ENCODE measurements around the gene TCF12. TPM values are rescaled to one million over a fixed set of nuclear protein-coding genes. Genes with fewer than 3 reads are reported as not detected.

The TCF12 gene
- polyA plus RNA-seq, 3 donors: 15.8 to 52.5 (median 27.6) TPM

DNA sequence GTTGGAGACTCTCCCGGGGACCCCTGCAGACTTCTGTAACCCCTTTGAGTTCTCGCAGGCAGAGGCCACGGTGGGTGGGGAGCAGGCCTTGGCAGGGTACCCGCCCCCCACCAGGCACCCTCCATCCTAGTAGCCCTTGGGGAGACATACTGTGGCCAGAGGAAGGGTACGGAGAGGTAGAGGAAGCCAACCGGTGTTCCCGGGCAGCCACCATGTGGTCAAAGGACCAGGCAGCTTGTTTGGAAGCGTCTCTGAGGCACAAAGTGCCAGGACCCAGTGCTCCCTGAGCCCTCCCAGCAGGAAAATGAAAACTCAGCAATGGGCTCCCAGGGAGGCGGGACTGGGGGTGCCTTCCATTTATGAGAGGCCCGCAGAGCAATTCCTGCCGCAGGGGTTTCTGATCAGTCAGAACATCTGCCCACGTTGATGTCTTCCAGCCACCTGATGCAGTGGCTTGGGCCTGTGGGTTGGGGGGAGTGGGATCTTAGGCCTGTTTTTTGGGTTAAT, 404.9 kb downstream of the TCF12 start:
- H3K4me3 ChIP-seq (replicated peaks in 1 of 3; ENCODE audit: low read depth in 2 of 3, low read length in 3 of 3): no peak overlapping the region
- peak overlapping the region in 1 of 7 donors; percentile 54 for H3K27ac Mint-ChIP-seq
- WGBS (ENCODE audit: insufficient coverage): 100% methylated on average over 4 of the region's 12 CpGs

DNA sequence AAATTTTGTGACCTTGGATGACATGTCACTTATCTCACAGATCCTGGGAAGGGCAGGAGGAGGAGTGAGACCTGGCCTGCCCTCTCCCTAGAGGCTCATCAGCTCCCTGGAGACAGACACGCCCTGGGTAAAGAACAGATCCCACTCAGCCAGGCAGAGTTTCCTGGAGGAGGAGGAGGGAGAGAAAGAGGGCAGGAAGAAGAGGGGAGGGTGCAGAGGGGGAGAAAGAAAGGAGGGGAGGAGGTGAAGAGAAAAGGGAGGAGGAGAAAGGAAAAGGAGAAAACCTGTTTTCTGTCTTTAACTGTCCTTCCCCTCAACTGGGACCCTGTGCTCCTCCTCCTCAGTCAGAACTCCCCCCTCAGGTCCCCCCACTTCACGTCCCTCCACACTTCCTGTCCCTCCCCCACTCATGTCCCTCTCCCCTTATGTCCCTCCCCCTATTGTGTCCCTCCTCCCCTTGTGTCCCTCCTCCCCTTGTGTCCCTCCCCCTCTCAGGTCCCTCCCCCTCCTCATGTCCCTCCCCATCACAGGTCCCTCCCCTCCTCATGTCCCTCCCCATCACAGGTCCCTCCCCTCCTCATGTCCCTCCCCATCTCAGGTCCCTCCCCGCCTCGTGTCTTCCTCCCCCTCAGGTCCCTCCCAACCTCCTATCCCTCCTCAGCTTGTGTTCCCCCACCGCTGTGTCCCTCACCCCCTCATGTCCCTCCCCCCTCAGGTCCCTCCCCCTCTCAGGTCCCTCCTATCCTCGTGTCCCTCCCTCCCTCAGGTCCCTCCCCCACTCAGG, 405.6 kb downstream of the TCF12 start:
- Histone ChIP-seq H3K27ac (ENCODE audit: low read depth in 1 of 2, low read length in 2 of 2) (no peak overlapping the region), H3K9me3 (replicated peaks in 1 of 2; ENCODE audit: control insufficient read depth in 1 of 2, insufficient read depth in 1 of 2, low read length in 2 of 2) (peaks cover 0 to 8% of the 10 kb centered on the region in 2 donors), H3K36me3 (replicated peaks in 1 of 2; ENCODE audit: control insufficient read depth in 1 of 2, insufficient read depth in 2 of 2, low read length in 2 of 2) (no peaks in the 10 kb centered on the region), H3K4me2 (replicated peaks; ENCODE audit: extremely low read depth, low read length, poor library complexity, severe bottlenecking) (no peak overlapping the region), H3K79me2 (ENCODE audit: insufficient read depth, low read length) (no peaks in the 10 kb centered on the region), H2AFZ (ENCODE audit: insufficient read depth, low read depth, low read length, poor library complexity, severe bottlenecking) (no peak overlapping the region), H3K27me3 (ENCODE audit: control insufficient read depth in 2 of 2, insufficient read depth in 2 of 2, low read length in 2 of 2) (no peaks in the 10 kb centered on the region), H4K20me1 (ENCODE audit: insufficient read depth, low read length) (no peaks in the 10 kb centered on the region), H3K4me3 (replicated peaks in 1 of 3; ENCODE audit: low read depth in 2 of 3, low read length in 3 of 3) (no peak overlapping the region), H3K4me1 (ENCODE audit: control insufficient read depth in 1 of 2, insufficient read depth in 2 of 2, low read length in 2 of 2) (peaks cover 6 to 11% of the 10 kb centered on the region in 2 donors), H3K9ac (ENCODE audit: insufficient read depth, low read length, poor library complexity, severe bottlenecking) (no peak overlapping the region)
- intact Hi-C loops (cut with micrococcal nuclease): no loop called here
- peaks cover 11% of the 10 kb centered on the region for H3K4me1 Mint-ChIP-seq
- WGBS (ENCODE audit: insufficient coverage): 44% methylated on average over 2 of the region's 6 CpGs
- H3K9me3 Mint-ChIP-seq: peaks cover 0 to 4% (median 2%) of the 10 kb centered on the region in 7 donors
- peak overlapping the region in 1 of 7 donors; percentile 62 for H3K27ac Mint-ChIP-seq
- H3K4me3 Mint-ChIP-seq: no peak overlapping the region
- no peak for DNase-seq
- H3K27me3 Mint-ChIP-seq (ENCODE audit: low read depth in 3 of 3): peaks cover 3 to 9% (median 8%) of the 10 kb centered on the region in 3 donors
- TF ChIP-seq, protein P1, sequence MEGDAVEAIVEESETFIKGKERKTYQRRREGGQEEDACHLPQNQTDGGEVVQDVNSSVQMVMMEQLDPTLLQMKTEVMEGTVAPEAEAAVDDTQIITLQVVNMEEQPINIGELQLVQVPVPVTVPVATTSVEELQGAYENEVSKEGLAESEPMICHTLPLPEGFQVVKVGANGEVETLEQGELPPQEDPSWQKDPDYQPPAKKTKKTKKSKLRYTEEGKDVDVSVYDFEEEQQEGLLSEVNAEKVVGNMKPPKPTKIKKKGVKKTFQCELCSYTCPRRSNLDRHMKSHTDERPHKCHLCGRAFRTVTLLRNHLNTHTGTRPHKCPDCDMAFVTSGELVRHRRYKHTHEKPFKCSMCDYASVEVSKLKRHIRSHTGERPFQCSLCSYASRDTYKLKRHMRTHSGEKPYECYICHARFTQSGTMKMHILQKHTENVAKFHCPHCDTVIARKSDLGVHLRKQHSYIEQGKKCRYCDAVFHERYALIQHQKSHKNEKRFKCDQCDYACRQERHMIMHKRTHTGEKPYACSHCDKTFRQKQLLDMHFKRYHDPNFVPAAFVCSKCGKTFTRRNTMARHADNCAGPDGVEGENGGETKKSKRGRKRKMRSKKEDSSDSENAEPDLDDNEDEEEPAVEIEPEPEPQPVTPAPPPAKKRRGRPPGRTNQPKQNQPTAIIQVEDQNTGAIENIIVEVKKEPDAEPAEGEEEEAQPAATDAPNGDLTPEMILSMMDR (IDR thresholded peaks at IDR 0.05): no peak
- no peaks in the 10 kb centered on the region for H3K36me3 Mint-ChIP-seq

More for the DNA sequence above, 404.9 kb downstream of the TCF12 start:
- Histone ChIP-seq H3K4me1 (ENCODE audit: control insufficient read depth in 1 of 2, insufficient read depth in 2 of 2, low read length in 2 of 2) (peaks cover 6 to 11% of the 10 kb centered on the region in 2 donors), H3K9me3 (replicated peaks in 1 of 2; ENCODE audit: control insufficient read depth in 1 of 2, insufficient read depth in 1 of 2, low read length in 2 of 2) (peaks cover 0 to 12% of the 10 kb centered on the region in 2 donors), H3K4me2 (replicated peaks; ENCODE audit: extremely low read depth, low read length, poor library complexity, severe bottlenecking) (no peak overlapping the region), H2AFZ (ENCODE audit: insufficient read depth, low read depth, low read length, poor library complexity, severe bottlenecking) (no peak overlapping the region), H3K27ac (ENCODE audit: low read depth in 1 of 2, low read length in 2 of 2) (no peak overlapping the region), H3K79me2 (ENCODE audit: insufficient read depth, low read length) (no peaks in the 10 kb centered on the region), H4K20me1 (ENCODE audit: insufficient read depth, low read length) (no peaks in the 10 kb centered on the region), H3K9ac (ENCODE audit: insufficient read depth, low read length, poor library complexity, severe bottlenecking) (no peak overlapping the region), H3K27me3 (ENCODE audit: control insufficient read depth in 2 of 2, insufficient read depth in 2 of 2, low read length in 2 of 2) (no peaks in the 10 kb centered on the region), H3K36me3 (replicated peaks in 1 of 2; ENCODE audit: control insufficient read depth in 1 of 2, insufficient read depth in 2 of 2, low read length in 2 of 2) (no peaks in the 10 kb centered on the region)
- TF ChIP-seq, protein P1 (IDR thresholded peaks at IDR 0.05): no peak
- no peaks in the 10 kb centered on the region for H3K36me3 Mint-ChIP-seq
- no peak overlapping the region for H3K4me3 Mint-ChIP-seq
- no peak for DNase-seq
- peaks cover 1 to 6% (median 4%) of the 10 kb centered on the region in 3 donors for H3K27me3 Mint-ChIP-seq (ENCODE audit: low read depth in 3 of 3)
- peaks cover 11% of the 10 kb centered on the region for H3K4me1 Mint-ChIP-seq
- intact Hi-C loops (cut with micrococcal nuclease): no loop called here
- peaks cover 0 to 6% (median 2%) of the 10 kb centered on the region in 7 donors for H3K9me3 Mint-ChIP-seq

Data from CD14-positive monocyte (primary cell).